ENCODE measurements around the gene NPHP4.

- TF ChIP-seq CTCF (conservative IDR thresholded peaks at IDR 0.05; ENCODE audit: low read depth, low read length) (no peak), EZH2 (IDR thresholded peaks at IDR 0.05; ENCODE audit: low read length, unreplicated experiment) (no peak), EZH2phosphoT487 (IDR thresholded peaks at IDR 0.05; ENCODE audit: borderline replicate concordance, low read length) (no peak)
These were observed 135.2 kb downstream of the NPHP4 start for GRCh38 chr1:5857011-5857410.
